SIG-M5 (cell line): ENCODE results near the gene REEP6.

Experiments
- DNase-seq: peaks from one replicate; lab custom pipeline; 2025; lab: John Stamatoyannopoulos, UW

The REEP6 gene

GRCh38 chr19:1456121-1456900, 34.7 kb upstream of the REEP6 start:
- no peak for DNase-seq

GRCh38 chr19:1457031-1457739, 33.8 kb upstream of the REEP6 start:
- no peak for DNase-seq

- no peak for DNase-seq
Measured at GRCh38 chr19:1457892-1458291, 33.1 kb upstream of the REEP6 start.

- no peak for DNase-seq
Measured at GRCh38 chr19:1459479-1459878, 31.5 kb upstream of the REEP6 start.

- DNase-seq = no peak
Measured at GRCh38 chr19:1460033-1460995, 30.7 kb upstream of the REEP6 start.

GRCh38 chr19:1461862-1462261, 29.1 kb upstream of the REEP6 start:
- no peak for DNase-seq

GRCh38 chr19:1465191-1466016, 25.6 kb upstream of the REEP6 start:
- no peak for DNase-seq

GRCh38 chr19:1466018-1466460, 24.9 kb upstream of the REEP6 start:
- DNase-seq = no peak

GRCh38 chr19:1466461-1467214, 24.3 kb upstream of the REEP6 start:
- DNase-seq = no peak

- DNase-seq = no peak
Measured at GRCh38 chr19:1467215-1467489, 23.8 kb upstream of the REEP6 start.

- no peak for DNase-seq
Measured at GRCh38 chr19:1467490-1468273, 23.3 kb upstream of the REEP6 start.

- no peak for DNase-seq
Measured at GRCh38 chr19:1468274-1468820, 22.6 kb upstream of the REEP6 start.

- DNase-seq = no peak
Measured at GRCh38 chr19:1468821-1469254, 22.1 kb upstream of the REEP6 start.

- DNase-seq = no peak
Measured at GRCh38 chr19:1469255-1470054, 21.5 kb upstream of the REEP6 start.

GRCh38 chr19:1470055-1470304, 21.0 kb upstream of the REEP6 start:
- no peak for DNase-seq

- no peak for DNase-seq
Measured at GRCh38 chr19:1470305-1471009, 20.5 kb upstream of the REEP6 start.

- no peak for DNase-seq
Measured at GRCh38 chr19:1471010-1471514, 19.9 kb upstream of the REEP6 start.

GRCh38 chr19:1471515-1472160, 19.3 kb upstream of the REEP6 start:
- DNase-seq = no peak
